Activated CD8-positive, alpha-beta memory T cell treated with anti-CD3 and anti-CD28 coated beads for 36 hours (primary cell): ENCODE data around the gene IL17RC. TPM values are rescaled to one million over a fixed set of nuclear protein-coding genes. Genes with fewer than 3 reads are reported as not detected.
"Not testable (repeated sequence)": the region's sequence is repeated elsewhere in the genome, so short reads cannot be mapped to it uniquely, and the experiment has no call there.

Source experiments
- CTCF ChIA-PET: fragments of 350-600 bp; sonication (Branson Sonifier 250); formaldehyde crosslinking; loops from one replicate; lab custom pipeline; 2021; ENCODE audit warnings: antibody characterized with exemption; lab: Charles Lee
- POLR2A ChIA-PET: fragments of 350-600 bp; sonication (Branson Sonifier 250); formaldehyde crosslinking; loops from one replicate; lab custom pipeline; 2021; ENCODE audit warnings: antibody characterized with exemption; lab: Charles Lee
- total RNA-seq, 2 experiments: library from RNA; stranded (reverse); gene quantifications; one replicate each; pipeline ENCODE4 v1.2.3, GENCODE V29; 2021

Gene IL17RC
- total RNA-seq, 2 experiments from 2014 or later = 0.19 to 0.27 TPM

DNA sequence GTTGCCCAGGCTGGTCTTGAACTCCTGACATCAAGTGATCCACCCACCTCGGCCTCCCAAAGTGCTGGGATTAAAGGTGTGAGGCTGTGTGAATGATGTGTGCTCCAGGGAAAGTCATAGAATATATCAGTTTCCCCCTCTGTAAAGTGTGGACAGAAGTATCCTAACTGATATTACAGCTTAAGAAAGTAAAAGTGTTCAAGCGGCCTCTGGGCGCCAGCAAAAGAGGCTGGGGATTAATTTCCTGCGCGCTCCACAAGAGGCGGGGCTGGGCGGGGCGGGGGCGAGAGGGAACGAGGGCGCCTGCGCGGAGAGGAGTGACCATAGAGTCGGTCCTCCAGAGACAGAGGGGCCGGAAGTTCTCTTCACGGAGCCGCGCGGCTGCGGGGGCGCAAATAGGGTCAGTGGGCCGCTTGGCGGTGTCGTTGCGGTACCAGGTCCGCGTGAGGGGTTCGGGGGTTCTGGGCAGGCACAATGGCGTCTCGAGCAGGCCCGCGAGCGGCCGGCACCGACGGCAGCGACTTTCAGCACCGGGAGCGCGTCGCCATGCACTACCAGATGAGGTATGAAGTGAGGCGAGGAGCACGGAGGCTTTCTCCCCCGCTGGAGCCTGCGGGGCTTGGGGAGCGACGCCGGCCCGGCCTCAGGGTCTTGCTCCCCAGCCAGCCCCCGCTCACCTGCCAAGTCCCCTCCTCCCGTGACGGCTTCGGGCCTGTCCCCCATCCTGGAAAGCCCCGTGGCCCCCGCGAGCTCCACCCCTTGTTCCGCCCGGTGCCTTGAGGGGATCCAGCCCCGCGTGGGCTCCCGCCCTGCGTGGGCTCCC is 26.4 kb upstream of the IL17RC start, which contains the start of gene JAGN1:
JAGN1 (plus strand) TSS at position 362 of the 823 bp plus-strand sequence; CDS start at position 475, 113 bp downstream.
- CTCF ChIA-PET = interaction anchor here (0.6 to 1.7 kb wide), 4 partner anchors 42 to 371 kb away, joined by 3 to 18 read pairs (median 3); partner anchors contain the start of genes CRELD1 and RPUSD3
- POLR2A ChIA-PET = interaction anchor here (0.5 to 2.6 kb wide), 14 partner anchors 12 to 430 kb away, joined by 3 to 27 read pairs (median 3); partner anchors contain the start of genes ARPC4, CRELD1, IL17RE and RPUSD3

DNA sequence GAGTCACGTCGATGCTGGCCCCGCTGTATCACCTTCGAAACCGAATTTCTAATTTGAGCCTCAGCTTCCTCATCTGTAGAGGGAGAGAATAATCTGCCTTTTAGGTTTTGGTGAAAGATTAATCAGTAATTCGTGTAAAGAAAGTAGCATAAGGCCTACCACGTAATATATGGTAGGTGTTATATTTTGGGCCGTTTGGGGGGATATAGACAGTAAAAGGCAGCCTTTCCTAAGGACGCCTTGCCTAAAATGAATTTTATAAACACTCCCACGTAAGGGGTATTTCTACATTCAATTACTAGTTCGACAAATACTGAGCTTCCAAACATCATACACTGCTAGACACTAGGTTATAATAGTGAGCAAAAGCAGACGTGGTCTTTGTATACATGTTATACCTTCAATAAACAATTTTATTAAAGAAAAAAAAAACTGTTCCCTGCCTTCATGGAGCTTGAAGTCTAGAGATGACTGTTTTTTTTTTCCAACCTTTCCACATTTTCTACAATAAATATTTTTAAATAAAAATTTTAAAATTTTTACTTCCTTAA is 25.8 kb upstream of the IL17RC start:
- CTCF ChIA-PET = interaction anchor here (1.0 to 1.7 kb wide), 5 partner anchors 11 to 56 kb away, joined by 3 to 18 read pairs (median 3); partner anchors contain the start of genes CRELD1 and RPUSD3
- POLR2A ChIA-PET = interaction anchor here (0.6 to 2.6 kb wide), 11 partner anchors 11 to 429 kb away, joined by 3 to 27 read pairs (median 3); partner anchors contain the start of genes ARPC4, CRELD1, IL17RE and RPUSD3

DNA sequence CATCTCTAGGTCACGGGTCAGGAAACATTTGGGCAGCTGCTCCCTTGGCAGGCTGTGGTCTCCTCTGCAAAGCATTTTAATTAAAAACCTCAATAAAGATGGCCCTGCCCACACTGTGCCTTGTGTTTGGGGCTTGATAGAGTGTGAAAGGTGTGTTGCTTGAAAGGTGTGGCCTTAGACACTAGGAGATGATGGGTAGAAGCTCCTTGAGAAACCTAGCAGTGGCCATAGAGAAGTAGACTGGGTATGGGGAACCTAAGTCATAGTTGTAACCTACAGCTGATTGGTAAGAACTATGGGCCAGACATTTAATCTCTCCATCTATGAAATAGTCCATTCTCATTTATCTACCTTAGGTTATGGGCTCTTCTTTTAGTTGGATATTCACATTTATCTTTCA is 23.2 kb upstream of the IL17RC start:
- ChIA-PET POLR2A (interaction anchor here (0.8 kb wide), 1 partner anchor 84 kb away, joined by 3 read pairs; the partner anchor contains the start of gene TTLL3), CTCF (interaction anchor here (0.5 to 0.7 kb wide), 2 partner anchors 94 to 353 kb away, joined by 3 to 4 read pairs; no protein-coding TSS in a partner anchor)

DNA sequence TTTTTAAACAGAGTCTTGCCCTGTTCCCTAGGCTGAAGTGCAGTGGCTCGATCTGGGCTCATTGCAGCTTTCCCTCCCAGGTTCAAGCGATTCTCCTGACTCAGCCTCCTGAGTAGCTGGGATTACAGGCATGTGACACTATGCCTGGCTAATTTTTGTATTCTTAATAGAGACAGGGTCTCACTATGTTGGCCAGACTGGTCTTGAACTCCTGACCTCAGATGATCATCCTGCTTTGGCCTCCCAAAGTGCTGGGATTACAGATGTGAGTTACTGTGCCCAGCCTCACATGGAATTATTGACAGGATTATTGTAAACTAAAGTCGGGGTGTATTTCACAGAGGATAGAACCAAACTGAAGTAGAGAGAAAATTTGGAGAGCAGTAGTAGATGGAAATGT is 21.2 kb upstream of the IL17RC start:
- CTCF ChIA-PET = not testable (repeated sequence)

DNA sequence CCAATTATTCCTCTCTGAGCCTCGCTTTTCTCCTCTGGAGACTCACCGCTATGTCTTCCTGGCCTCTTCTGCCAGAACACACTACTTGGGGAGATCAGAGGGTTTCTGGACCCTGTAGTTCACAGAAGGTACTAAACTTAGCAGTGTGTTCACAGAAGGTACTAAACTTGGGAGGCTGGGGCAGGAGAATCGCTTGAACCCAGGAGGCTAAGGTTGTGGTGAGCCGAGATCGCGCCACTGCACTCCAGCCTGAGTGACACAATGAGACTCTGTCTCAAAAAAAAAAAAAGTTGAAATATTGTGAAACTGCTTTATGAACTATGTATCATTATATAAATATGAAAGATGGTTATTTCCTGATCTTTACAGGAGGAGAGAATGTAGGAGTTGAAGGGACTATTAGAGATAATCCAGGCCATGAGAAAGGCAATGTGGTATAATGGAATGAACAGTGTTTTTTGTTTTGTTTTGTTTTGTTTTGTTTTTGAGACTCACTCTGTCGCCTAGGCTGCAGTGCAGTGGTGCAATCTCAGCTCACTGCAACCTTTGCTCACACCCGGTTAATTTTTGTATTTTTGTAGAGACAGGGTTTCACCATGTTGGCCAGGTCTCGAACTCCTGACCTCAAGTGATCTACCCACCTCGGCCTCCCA is 20.0 kb upstream of the IL17RC start:
- POLR2A ChIA-PET = interaction anchor here (1.0 kb wide), 1 partner anchor 213 kb away, joined by 3 read pairs; no protein-coding TSS in a partner anchor
- CTCF ChIA-PET = interaction anchor here (0.9 kb wide), 1 partner anchor 14 kb away, joined by 4 read pairs; no protein-coding TSS in a partner anchor

More for the DNA sequence above, 21.2 kb upstream of the IL17RC start:
- POLR2A ChIA-PET = not testable (repeated sequence)

DNA sequence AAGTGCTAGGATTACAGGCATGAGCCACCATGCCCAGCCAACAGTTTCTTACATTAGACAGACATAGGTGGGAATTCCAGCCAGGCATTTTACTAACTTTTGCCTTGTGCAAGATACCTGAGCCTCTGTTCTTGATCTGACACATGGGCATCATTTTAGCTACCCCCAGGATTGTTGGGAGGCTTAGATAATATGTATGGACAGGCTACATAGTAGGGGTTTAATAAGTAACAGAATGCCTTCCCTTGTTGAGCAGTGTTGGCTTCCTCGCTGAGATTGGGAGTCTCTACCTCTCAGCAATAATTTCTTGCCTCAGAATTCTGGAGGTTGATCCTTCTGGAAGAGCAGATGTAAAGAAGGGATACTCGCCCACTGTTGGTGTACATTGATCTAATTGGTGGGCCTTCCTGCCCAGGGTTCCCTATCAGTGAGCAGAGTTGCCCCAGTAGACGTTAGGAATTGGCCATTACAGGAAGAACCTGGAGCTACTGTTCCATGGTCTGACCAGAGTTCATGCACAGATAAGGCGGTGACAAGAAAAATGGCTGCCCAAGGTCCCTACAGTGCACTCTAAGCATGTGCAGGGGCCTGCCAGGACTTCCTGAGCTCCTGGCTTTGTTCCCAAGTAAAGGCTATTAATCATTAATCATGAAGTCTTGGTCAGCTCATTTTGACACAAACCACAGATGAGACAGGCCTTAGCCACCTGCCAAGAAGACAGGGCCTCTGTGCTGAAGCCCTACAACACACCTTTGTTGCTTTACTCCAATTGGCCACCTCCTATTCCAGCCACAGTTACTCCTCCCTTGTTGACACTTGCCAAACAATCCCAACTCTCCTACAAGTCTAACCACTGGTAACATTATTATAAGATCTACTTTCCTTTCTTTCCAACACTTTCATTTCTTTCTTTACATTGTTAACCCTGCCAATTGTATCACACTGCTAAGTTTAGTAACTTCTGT is 19.2 kb upstream of the IL17RC start:
- CTCF ChIA-PET = interaction anchor here (0.9 to 1.1 kb wide), 2 partner anchors 14 to 17 kb away, joined by 3 to 4 read pairs; no protein-coding TSS in a partner anchor
- POLR2A ChIA-PET = no interaction called here

DNA sequence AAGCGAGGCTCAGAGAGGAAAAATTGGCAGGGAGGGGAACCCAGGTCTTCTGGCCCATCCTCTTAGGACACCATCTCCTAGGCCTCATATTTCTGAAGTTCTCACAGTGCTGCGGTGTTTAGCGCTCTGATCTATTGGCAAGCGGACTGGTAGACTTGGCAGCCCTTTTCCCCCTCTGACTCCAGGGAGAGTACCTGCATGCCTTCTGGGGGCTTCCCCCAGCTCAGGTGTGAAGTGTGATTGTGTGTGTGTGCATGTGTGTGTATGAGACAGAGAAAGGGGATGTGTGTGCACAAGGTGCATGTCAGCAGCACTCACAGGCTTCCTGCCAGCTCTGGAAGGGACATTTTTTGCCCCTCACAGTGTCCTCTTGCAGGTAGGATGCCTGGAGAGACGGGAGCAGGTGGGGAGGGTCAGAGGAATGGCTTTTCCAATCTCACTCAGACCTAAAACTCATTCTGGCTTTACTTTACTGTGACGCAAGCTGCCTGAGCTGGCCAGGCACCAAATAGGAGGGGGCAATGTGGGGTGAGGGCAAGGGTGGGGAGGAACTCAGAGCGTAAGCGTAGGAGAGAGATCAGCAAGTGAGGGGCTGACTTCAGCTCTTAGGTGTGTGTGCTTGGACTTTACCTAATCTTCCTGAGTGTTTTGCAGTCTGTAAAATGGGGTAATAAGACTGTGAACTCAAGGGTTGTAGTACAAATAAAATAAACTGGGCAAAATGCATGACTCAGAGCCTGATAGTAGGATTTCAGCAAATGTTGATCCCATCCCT is 18.2 kb upstream of the IL17RC start:
- ChIA-PET CTCF (interaction anchor here (1.1 kb wide), 1 partner anchor 16 kb away, joined by 3 read pairs; no protein-coding TSS in a partner anchor), POLR2A (no interaction called here)

DNA sequence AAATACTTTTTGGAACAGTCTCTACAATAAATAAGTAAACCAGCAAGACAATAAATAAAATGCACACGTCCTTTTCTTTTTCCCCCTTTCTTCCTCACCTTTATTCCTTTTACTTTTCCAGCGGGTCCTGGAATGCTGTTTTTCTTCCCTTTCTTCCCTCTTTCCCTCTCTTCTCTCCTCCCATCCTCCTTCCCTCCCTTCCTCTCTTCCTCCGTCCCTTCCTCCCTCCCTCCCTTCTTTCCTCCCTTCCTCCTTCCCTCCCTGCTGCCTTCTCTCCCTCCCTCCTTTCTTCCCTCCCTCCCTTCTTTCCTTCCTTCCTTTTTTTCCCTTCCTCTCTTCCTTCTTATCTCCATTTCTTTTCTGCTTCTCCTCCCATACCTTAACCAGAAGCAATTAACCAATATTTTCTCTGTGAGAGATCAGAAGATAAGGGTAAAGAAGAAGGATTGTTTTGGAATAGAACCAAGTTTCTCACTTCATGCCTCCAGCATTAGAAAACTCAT is 17.6 kb upstream of the IL17RC start:
- POLR2A ChIA-PET = no interaction called here
- CTCF ChIA-PET = no interaction called here

DNA sequence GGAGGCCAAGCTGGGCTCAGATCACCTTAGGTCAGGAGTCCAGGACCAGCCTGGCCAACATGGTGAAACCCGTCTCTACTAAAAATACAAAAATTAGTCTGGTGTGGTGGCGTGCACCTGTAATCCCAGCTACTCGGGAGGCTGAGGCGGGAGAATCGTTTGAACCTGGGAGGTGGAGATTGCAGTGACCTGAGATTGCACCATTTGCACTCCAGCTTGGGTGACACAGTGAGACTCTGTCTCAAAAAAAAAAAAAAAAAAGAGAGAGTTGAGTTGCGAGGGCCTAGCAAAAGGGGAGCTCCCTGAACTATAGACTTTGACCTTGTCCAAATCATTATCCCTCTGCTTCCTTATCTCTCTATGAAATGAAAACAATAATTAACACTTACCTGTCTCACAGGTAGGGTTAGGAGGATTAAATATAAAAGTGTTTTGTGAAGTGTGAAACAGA is 15.9 kb upstream of the IL17RC start:
- CTCF ChIA-PET = interaction anchor here (0.7 kb wide), 1 partner anchor 331 kb away, joined by 4 read pairs; no protein-coding TSS in a partner anchor
- POLR2A ChIA-PET = not testable (repeated sequence)

DNA sequence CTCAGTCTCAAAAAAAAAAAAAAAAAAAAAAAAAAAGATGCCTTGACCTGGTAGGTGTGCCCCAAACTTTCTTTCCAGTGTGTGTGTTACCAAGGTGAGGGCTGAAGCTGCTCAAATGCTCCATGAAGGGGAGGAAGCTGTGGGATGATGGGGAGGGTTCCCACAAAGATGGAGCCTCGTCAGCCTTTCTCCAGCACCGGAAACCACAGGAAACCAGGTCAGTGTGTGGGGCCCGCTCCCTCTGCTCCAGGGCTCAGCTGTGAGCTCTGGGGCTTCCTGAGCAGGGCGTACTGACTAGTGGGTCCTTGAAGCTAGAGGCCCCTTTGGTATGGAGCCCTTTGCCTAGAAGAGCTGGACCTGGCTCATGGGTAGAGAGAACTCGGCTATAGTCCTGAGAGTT is 14.9 kb upstream of the IL17RC start:
- ChIA-PET CTCF (interaction anchor here (1.1 to 1.2 kb wide), 2 partner anchors 11 to 120 kb away, joined by 3 read pairs; no protein-coding TSS in a partner anchor), POLR2A (interaction anchor here (0.6 to 1.9 kb wide), 4 partner anchors 11 to 358 kb away, joined by 4 to 11 read pairs (median 8); partner anchors contain the start of gene JAGN1)

DNA sequence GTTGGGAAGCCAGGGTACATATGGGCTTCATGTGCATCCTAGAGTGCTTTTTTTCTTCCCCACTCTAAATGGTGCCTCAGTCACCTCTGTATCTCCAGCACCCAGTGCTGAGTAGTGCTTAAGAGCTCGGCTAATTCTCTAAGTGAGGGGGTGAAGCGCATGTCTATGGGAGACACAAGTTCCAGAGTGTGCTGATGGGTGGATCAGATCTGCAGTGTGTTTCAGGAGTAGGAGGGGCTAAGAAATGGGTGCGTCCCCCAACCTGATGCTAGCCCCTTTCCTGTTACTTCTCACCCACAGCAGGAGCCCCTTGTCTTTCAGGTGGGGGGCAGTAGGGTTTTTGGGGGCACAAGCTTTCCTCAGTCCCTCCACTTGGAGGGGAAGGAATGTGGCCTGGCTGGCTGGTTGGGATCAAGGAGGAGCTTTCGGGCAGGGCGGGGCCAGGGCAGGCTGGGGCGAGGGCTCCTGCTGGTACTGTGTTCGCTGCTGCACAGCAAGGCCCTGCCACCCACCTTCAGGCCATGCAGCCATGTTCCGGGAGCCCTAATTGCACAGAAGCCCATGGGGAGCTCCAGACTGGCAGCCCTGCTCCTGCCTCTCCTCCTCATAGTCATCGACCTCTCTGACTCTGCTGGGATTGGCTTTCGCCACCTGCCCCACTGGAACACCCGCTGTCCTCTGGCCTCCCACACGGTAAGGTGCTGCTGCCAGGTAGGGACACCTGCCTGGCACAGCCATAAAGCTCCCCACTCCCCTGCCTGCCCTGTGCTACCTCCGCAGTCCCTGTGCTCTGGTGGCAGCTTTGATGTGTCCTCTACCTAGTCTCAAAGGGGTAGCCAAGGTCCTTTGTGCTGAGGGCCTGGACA is 14.3 kb upstream of the IL17RC start, which contains the start of gene IL17RE:
IL17RE (plus strand) TSS at position 477 of the 866 bp plus-strand sequence; CDS start at position 562, 85 bp downstream.
- POLR2A ChIA-PET = interaction anchor here (0.5 to 1.9 kb wide), 5 partner anchors 12 to 357 kb away, joined by 3 to 11 read pairs (median 6); partner anchors contain the start of gene JAGN1
- CTCF ChIA-PET = interaction anchor here (1.1 to 1.2 kb wide), 2 partner anchors 11 to 121 kb away, joined by 3 read pairs; no protein-coding TSS in a partner anchor

DNA sequence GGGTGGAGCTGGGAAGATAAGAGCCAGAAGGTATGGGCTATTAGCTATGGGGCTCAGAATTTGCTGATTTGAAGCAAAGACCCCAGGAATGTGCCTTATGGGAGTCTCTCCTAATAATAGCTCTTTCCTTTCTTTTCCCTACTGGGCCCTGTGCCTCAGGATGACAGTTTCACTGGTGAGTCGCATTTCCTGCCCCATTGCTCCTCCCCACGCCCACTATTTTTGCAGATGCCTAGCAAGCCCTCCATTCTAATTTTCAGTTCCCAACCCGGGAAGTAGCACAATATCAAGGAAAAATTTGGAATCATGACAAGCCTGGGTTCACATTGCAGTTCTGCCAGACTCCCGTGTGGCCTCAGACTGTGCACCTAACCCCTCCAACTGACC is 13.7 kb upstream of the IL17RC start:
- CTCF ChIA-PET = no interaction called here
- POLR2A ChIA-PET = interaction anchor here (1.3 to 1.9 kb wide), 2 partner anchors 13 to 30 kb away, joined by 6 to 9 read pairs; partner anchors contain the start of gene JAGN1

DNA sequence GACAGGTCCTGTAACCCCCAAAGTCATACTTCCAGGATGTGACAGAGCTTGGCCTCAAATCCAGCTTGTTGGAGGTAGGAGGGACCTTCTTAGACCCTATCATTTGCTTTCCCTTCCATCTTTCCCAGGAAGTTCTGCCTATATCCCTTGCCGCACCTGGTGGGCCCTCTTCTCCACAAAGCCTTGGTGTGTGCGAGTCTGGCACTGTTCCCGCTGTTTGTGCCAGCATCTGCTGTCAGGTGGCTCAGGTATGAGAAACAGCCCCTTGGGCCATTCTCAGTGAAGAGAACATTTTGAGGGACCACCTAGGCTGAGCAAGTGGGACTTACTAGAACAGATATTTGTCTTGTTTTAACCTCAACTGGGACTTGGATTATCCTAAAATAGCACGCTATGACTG is 13.0 kb upstream of the IL17RC start:
- CTCF ChIA-PET = interaction anchor here (1.0 kb wide), 1 partner anchor 29 kb away, joined by 3 read pairs; no protein-coding TSS in a partner anchor

DNA sequence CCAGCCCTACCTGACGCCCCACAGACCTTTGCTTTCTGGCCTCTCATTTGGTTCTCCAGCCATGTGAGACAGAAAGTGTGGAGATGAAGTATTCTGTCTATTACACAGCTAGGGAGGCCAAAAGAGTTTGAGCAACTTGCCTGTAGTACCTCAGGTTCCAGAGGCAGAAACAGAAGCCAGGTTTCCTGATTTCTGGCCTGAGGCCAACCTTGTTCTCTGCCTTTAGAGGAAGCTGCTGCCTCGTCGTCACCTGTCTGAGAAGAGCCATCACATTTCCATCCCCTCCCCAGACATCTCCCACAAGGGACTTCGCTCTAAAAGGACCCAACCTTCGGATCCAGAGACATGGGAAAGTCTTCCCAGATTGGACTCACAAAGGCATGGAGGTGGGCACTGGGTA is 10.4 kb upstream of the IL17RC start:
- ChIA-PET POLR2A (no interaction called here), CTCF (interaction anchor here (1.0 kb wide), 1 partner anchor 74 kb away, joined by 3 read pairs; no protein-coding TSS in a partner anchor)

More for the DNA sequence above, 13.0 kb upstream of the IL17RC start:
- POLR2A ChIA-PET = interaction anchor here (0.5 kb wide), 1 partner anchor 177 kb away, joined by 3 read pairs; no protein-coding TSS in a partner anchor

DNA sequence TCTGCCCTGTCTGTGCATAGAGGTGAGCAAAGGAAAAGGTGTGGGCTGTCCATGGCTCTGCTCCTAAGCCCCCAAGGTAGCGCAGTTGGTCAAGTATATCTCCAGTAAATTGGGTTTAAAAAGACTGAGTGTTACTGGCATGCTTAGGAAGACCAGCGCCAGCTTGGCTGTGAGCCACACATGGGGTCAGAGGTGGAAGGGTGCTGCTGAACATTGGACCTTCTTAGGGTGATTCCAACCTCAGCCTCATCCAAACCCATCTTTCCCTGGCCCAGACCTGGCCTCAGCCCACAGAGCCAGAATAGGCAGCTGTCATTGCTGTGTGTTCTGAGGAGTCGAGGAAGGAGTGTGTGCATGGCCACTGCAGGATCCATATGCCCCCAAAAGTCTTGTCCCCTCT is 8.6 kb upstream of the IL17RC start:
- CTCF ChIA-PET = no interaction called here
- POLR2A ChIA-PET = no interaction called here
